A549 (cell line): ENCODE data around the gene SIGLEC5. TPM values are rescaled to one million over a fixed set of nuclear protein-coding genes. Genes with fewer than 3 reads are reported as not detected.

Experiments
- ATAC-seq, 2 experiments: fragments of 200-7000 bp in 1 of 2; fragments of >200 bp in 1 of 2; cut with Nextera tagmentation in 1 of 2; cut with Tn5 transposase in 1 of 2; 3 replicates each; pipeline versions ENCODE4 v1.8.0 to v1.9.1; 2018 to 2020; ENCODE audit warnings: mild to moderate bottlenecking in 1 of 2, moderate library complexity in 1 of 2
- CTCF ChIA-PET: fragments of 300-600 bp; sonication (Branson Sonifier 250); formaldehyde crosslinking; extraction: SDS; loops from one replicate; lab custom pipeline; 2021; ENCODE audit warnings: antibody characterized with exemption, inconsistent platforms; lab: Yijun Ruan, JAX
- POLR2A ChIA-PET: fragments of 350-600 bp; formaldehyde crosslinking; extraction: SDS; loops from one replicate; lab custom pipeline; 2021; ENCODE audit warnings: antibody characterized with exemption, inconsistent platforms; lab: Yijun Ruan, JAX
- DNase-seq, 2 experiments: peaks; one replicate each; pipeline versions ENCODE4 v3.0.0 to v3.0.0-alpha.2; 2011 to 2016; ENCODE audit warnings: low read depth in 1 of 2, low spot score in 1 of 2
- FAIRE-seq: peaks from 2 replicates; lab custom pipeline; 2011; peaks lifted over from hg19 to GRCh38; lab: Jason Lieb, UNC
- H3K27ac ChIP-seq, 2 experiments: fragments of >200 bp; sonication (Bioruptor Twin); formaldehyde crosslinking; 3 replicates each; pipeline ENCODE4 v1.5.1; 2016 to 2017
- H3K4me1 ChIP-seq: fragments of >200 bp; sonication (Bioruptor Twin); formaldehyde crosslinking; 3 replicates; pipeline ENCODE4 v1.6.1; 2016
- H3K4me2 ChIP-seq: fragments of >200 bp; sonication (Bioruptor Twin); formaldehyde crosslinking; 3 replicates; pipeline ENCODE4 v1.6.1; 2016
- H3K4me3 ChIP-seq: fragments of >200 bp; sonication (Bioruptor Twin); formaldehyde crosslinking; 3 replicates; pipeline ENCODE4 v1.5.1; 2016
- H3K9me3 ChIP-seq: fragments of >200 bp; sonication (Bioruptor Twin); formaldehyde crosslinking; 3 replicates; pipeline ENCODE4 v1.6.1; 2016
- CBX2 ChIP-seq: fragments of 200-600 bp; sonication (generic); IDR thresholded peaks from 2 replicates; pipeline ENCODE4 v1.6.1; 2016; ENCODE audit warnings: low read depth, mild to moderate bottlenecking, borderline replicate concordance
- CHD4 ChIP-seq: fragments of 200-600 bp; sonication (generic); IDR thresholded peaks from 2 replicates; pipeline ENCODE4 v1.6.1; 2016; ENCODE audit warnings: antibody characterized with exemption, mild to moderate bottlenecking, borderline replicate concordance
- ELK1 ChIP-seq: fragments of 150-350 bp; IDR thresholded peaks from 2 replicates; pipeline ENCODE4 v1.6.1; 2014; ENCODE audit warnings: low read depth, mild to moderate bottlenecking, low read length
- EP300 ChIP-seq, 2 experiments: fragments of >200 bp; sonication (Bioruptor Twin); formaldehyde crosslinking; IDR thresholded peaks; 2 replicates in 1 of 2; 3 replicates in 1 of 2; pipeline ENCODE4 v1.6.1; 2016 to 2017
- ESRRA ChIP-seq: fragments of 150-350 bp; IDR thresholded peaks from 2 replicates; pipeline ENCODE4 v1.6.1; 2014; ENCODE audit warnings: mild to moderate bottlenecking, low read length, borderline replicate concordance
- FOXS1 ChIP-seq: fragments of 250-450 bp; sonication (Bioruptor Pico); IDR thresholded peaks from 2 replicates; pipeline ENCODE4 v1.5.0; 2020; ENCODE audit warnings: mild to moderate bottlenecking, moderate library complexity
- GATA3 ChIP-seq: IDR thresholded peaks from 2 replicates; pipeline ENCODE4 v1.6.1; 2012; ENCODE audit warnings: borderline replicate concordance
- HEYL ChIP-seq: fragments of 250-450 bp; sonication (Bioruptor Pico); IDR thresholded peaks from 2 replicates; pipeline ENCODE4 v1.8.0; 2021; ENCODE audit warnings: mild to moderate bottlenecking, moderate library complexity
- HOXA7 ChIP-seq: fragments of 250-450 bp; sonication (Bioruptor Pico); IDR thresholded peaks from 2 replicates; pipeline ENCODE4 v1.5.0; 2020; ENCODE audit warnings: mild to moderate bottlenecking, moderate library complexity
- JUN ChIP-seq, 2 experiments: fragments of >200 bp; sonication (Bioruptor Twin); formaldehyde crosslinking; IDR thresholded peaks; 2 replicates in 1 of 2; 3 replicates in 1 of 2; pipeline ENCODE4 v1.6.1; 2016 to 2017
- MAFK ChIP-seq: fragments of 450-650 bp; IDR thresholded peaks from 2 replicates; pipeline ENCODE4 v1.6.1; 2014; ENCODE audit not compliant: partially characterized antibody
- MAZ ChIP-seq: fragments of 150-350 bp; IDR thresholded peaks from 2 replicates; pipeline ENCODE4 v1.6.1; 2014; ENCODE audit warnings: antibody characterized with exemption, low read depth, low read length, borderline replicate concordance
- NFE2L2 ChIP-seq: fragments of 150-350 bp; conservative IDR thresholded peaks from 2 replicates; pipeline ENCODE4 v1.6.1; 2014; ENCODE audit warnings: low read length
- NPAS2 ChIP-seq: fragments of 250-450 bp; sonication (Bioruptor Pico); IDR thresholded peaks from 2 replicates; pipeline ENCODE4 v1.8.0; 2022; ENCODE audit warnings: mild to moderate bottlenecking, moderate library complexity, borderline replicate concordance
- NR3C1 ChIP-seq: fragments of >200 bp; sonication (Bioruptor Twin); formaldehyde crosslinking; IDR thresholded peaks from 3 replicates; pipeline ENCODE4 v1.6.1; 2017
- PHF8 ChIP-seq: fragments of 200-600 bp; sonication (generic); IDR thresholded peaks from 2 replicates; pipeline ENCODE4 v1.6.1; 2016; ENCODE audit warnings: low read depth, mild to moderate bottlenecking, antibody characterized with exemption, moderate library complexity, borderline replicate concordance
- POLR2AphosphoS2 ChIP-seq: conservative IDR thresholded peaks from 2 replicates; pipeline ENCODE4 v1.6.1; 2012; ENCODE audit warnings: low read length, improper control_type of control experiment, inconsistent platforms
- RCOR1 ChIP-seq: fragments of 150-350 bp; IDR thresholded peaks from 2 replicates; pipeline ENCODE4 v1.6.1; 2014; ENCODE audit warnings: antibody characterized with exemption, low read length, low read depth
- RNF2 ChIP-seq: fragments of 200-600 bp; sonication (generic); IDR thresholded peaks from 2 replicates; pipeline ENCODE4 v1.6.1; 2016; ENCODE audit warnings: low read depth, mild to moderate bottlenecking, antibody characterized with exemption, moderate library complexity, borderline replicate concordance
- SREBF2 ChIP-seq: fragments of 450-650 bp; IDR thresholded peaks from 2 replicates; pipeline ENCODE4 v1.6.1; 2014; ENCODE audit warnings: mild to moderate bottlenecking, moderate library complexity
- TP53 ChIP-seq: fragments of 250-450 bp; sonication (Bioruptor Pico); IDR thresholded peaks from 2 replicates; pipeline ENCODE4 v1.5.0; 2021; ENCODE audit warnings: mild to moderate bottlenecking, moderate library complexity
- ZFP36 ChIP-seq: fragments of 450-650 bp; IDR thresholded peaks from 2 replicates; pipeline ENCODE4 v1.6.1; 2014; ENCODE audit warnings: borderline replicate concordance; ENCODE audit not compliant: partially characterized antibody
- WGBS: methylation state at CpG from one replicate; pipeline ENCODE4 v1.1.6; 2017; ENCODE audit errors: missing lambda C conversion rate; 5-methylcytosine and 5-hydroxymethylcytosine counted together
- polyA plus RNA-seq, 4 experiments: library from polyadenylated mRNA; depleted of rRNA in 3 of 4; stranded (reverse); fragments of >200 nt; fragmentation: RNase III in 1 of 4; extraction: RNeasy Plus Mini Kit Qiagen cat#74134 plus additional on column Dnase treatment in 1 of 4; gene quantifications; 2 replicates in 3 of 4; 3 replicates in 1 of 4; pipeline ENCODE4 v1.2.3, GENCODE V29; 2011 to 2017
- TF ChIP-seq, protein P1 (sequence below): fragments of 250-450 bp; sonication (Bioruptor Pico); IDR thresholded peaks from 2 replicates; pipeline ENCODE4 v1.5.0; 2021; ENCODE audit warnings: mild to moderate bottlenecking, moderate library complexity, borderline replicate concordance
- TF ChIP-seq, protein P2 (sequence below): IDR thresholded peaks from 2 replicates; pipeline ENCODE4 v1.6.1; 2012
- TF ChIP-seq, protein P3 (sequence below): fragments of 450-650 bp; IDR thresholded peaks from 2 replicates; pipeline ENCODE4 v1.6.1; 2014; ENCODE audit warnings: antibody characterized with exemption
- TF ChIP-seq, protein P4 (sequence below): fragments of >200 bp; sonication (Bioruptor Twin); formaldehyde crosslinking; IDR thresholded peaks from 2 replicates; pipeline ENCODE4 v1.6.1; 2016

SIGLEC5 gene
- polyA plus RNA-seq, 2 of the 4 experiments (the other 2 are of a cell fraction): not detected

GRCh38 chr19:51567583-51567982 lies 62.6 kb downstream of the SIGLEC5 start:
- WGBS: 11% methylated on average over 4 of the region's 4 CpGs
- FAIRE-seq (no peak), ATAC-seq (no peak), DNase-seq (no peak)
- H3K4me3 ChIP-seq: no peak overlapping the region
- no peak overlapping the region for H3K4me2 ChIP-seq
- CTCF ChIA-PET: interaction anchor here (1.0 kb wide), 1 partner anchor 94 kb away, joined by 3 read pairs; no protein-coding TSS in a partner anchor
- H3K9me3 ChIP-seq: peaks cover 20% of the 10 kb centered on the region
- no peak overlapping the region for H3K27ac ChIP-seq
- POLR2A ChIA-PET: no interaction called here
- TF ChIP-seq GATA3 (no peak), CHD4 (no peak), NFE2L2 (no peak), ESRRA (no peak), RNF2 (no peak), PHF8 (no peak), TP53 (CRISPR knock-in tag) (no peak)
- TF ChIP-seq, protein P1, sequence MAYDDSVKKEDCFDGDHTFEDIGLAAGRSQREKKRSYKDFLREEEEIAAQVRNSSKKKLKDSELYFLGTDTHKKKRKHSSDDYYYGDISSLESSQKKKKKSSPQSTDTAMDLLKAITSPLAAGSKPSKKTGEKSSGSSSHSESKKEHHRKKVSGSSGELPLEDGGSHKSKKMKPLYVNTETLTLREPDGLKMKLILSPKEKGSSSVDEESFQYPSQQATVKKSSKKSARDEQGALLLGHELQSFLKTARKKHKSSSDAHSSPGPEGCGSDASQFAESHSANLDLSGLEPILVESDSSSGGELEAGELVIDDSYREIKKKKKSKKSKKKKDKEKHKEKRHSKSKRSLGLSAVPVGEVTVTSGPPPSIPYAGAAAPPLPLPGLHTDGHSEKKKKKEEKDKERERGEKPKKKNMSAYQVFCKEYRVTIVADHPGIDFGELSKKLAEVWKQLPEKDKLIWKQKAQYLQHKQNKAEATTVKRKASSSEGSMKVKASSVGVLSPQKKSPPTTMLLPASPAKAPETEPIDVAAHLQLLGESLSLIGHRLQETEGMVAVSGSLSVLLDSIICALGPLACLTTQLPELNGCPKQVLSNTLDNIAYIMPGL (CRISPR knock-in tag): no peak
- TF ChIP-seq, protein P2, sequence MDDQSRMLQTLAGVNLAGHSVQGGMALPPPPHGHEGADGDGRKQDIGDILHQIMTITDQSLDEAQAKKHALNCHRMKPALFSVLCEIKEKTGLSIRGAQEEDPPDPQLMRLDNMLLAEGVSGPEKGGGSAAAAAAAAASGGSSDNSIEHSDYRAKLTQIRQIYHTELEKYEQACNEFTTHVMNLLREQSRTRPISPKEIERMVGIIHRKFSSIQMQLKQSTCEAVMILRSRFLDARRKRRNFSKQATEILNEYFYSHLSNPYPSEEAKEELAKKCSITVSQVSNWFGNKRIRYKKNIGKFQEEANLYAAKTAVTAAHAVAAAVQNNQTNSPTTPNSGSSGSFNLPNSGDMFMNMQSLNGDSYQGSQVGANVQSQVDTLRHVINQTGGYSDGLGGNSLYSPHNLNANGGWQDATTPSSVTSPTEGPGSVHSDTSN: no peak
- 0 out of 3 replicates have a peak, but pooled peaks cover 4% of the 10 kb centered on the region for H3K4me1 ChIP-seq

DNA sequence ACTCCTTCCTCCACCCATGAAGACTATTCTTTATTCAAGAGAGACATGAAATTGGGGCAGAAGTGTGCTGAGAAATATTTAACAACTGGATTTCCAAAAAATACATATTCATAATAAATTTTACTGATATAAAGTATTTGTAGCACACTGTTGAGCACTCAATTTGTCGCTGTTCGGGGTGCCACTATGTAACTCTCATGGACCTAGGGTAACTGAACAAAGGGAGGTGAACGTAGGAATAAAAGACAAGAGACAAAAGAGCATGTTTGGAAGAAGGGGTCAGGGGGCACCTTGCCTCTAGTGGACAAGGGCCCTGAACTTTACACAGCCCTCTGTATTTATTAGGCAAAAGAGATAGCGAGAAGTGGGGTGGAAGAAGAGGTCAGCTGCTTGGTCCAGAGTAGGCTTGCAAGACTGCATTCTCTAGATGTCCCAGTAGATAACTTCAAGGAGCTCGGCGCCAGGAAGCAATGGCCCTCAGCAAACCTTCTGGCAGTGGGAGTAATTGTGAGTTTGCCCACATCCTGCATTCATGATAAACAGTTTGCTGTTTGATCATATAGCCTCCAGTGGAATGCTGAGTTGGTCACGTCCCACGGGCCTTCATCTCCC lies 63.6 kb downstream of the SIGLEC5 start:
- ATAC-seq (no peak), DNase-seq (no peak), FAIRE-seq (no peak)
- WGBS: 2% methylated on average over 8 of the region's 8 CpGs
- peaks cover 16% of the 10 kb centered on the region for H3K9me3 ChIP-seq
- no peak overlapping the region for H3K4me3 ChIP-seq
- ChIA-PET POLR2A (no interaction called here), CTCF (no interaction called here)
- H3K4me2 ChIP-seq: no peak overlapping the region
- H3K4me1 ChIP-seq: no peaks in the 10 kb centered on the region
- TF ChIP-seq, protein P3, sequence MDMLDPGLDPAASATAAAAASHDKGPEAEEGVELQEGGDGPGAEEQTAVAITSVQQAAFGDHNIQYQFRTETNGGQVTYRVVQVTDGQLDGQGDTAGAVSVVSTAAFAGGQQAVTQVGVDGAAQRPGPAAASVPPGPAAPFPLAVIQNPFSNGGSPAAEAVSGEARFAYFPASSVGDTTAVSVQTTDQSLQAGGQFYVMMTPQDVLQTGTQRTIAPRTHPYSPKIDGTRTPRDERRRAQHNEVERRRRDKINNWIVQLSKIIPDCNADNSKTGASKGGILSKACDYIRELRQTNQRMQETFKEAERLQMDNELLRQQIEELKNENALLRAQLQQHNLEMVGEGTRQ: no peak
- TF ChIP-seq FOXS1 (CRISPR knock-in tag) (no peak), CBX2 (no peak), TP53 (CRISPR knock-in tag) (no peak), SREBF2 (no peak), MAFK (no peak), HOXA7 (CRISPR knock-in tag) (no peak), JUN (IDR thresholded peaks at IDR 0.05) (no peak)
- TF ChIP-seq, protein P2: no peak
- H3K27ac ChIP-seq: no peak overlapping the region

DNA sequence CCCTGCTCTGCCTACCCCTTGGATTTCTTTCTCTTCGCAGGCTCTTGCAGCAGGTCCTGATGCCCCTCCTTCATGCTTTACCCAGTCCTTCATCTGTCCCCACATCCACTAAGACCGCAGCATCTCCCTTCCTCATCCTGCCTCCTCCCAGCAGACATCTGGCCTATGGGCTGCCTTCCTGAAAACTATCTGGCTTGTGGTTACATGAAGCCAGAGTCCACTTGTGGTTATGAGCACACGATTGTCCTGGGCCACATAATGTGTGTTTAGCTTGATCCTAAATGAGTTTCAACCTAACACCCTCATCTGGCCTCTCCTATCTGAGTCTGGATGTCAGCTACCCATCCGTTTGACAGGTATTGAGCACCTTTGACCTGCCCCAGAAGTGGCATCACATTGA lies 64.6 kb downstream of the SIGLEC5 start:
- no peaks in the 10 kb centered on the region for H3K4me1 ChIP-seq
- ATAC-seq (no peak), DNase-seq (no peak)
- POLR2A ChIA-PET: no interaction called here
- H3K9me3 ChIP-seq: peaks cover 14% of the 10 kb centered on the region
- H3K4me2 ChIP-seq: no peak overlapping the region
- no peak overlapping the region for H3K27ac ChIP-seq
- TF ChIP-seq MAZ (no peak), CHD4 (no peak), NR3C1 (no peak), POLR2AphosphoS2 (no peak), PHF8 (no peak), ELK1 (no peak), NFE2L2 (no peak), TP53 (CRISPR knock-in tag) (no peak), FOXS1 (CRISPR knock-in tag) (no peak), GATA3 (no peak), RCOR1 (no peak), ZFP36 (no peak), RNF2 (no peak), HEYL (no peak), EP300 (IDR thresholded peaks at IDR 0.05) (no peak), NPAS2 (CRISPR knock-in tag) (no peak)
- TF ChIP-seq, protein P4, sequence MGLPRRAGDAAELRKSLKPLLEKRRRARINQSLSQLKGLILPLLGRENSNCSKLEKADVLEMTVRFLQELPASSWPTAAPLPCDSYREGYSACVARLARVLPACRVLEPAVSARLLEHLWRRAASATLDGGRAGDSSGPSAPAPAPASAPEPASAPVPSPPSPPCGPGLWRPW: no peak
- TF ChIP-seq, all 56 proteins: peak for 0
- CTCF ChIA-PET: no interaction called here
- H3K4me3 ChIP-seq: no peak overlapping the region
- 4% methylated on average over 4 of the region's 4 CpGs for WGBS
- FAIRE-seq: no peak
